Right cardiac atrium (tissue), 5 donors: ENCODE results near the gene POLR3E. TPM values are rescaled to one million over a fixed set of nuclear protein-coding genes. Genes with fewer than 3 reads are reported as not detected.
"Not testable (repeated sequence)": the region's sequence is repeated elsewhere in the genome, so short reads cannot be mapped to it uniquely, and the experiment has no call there.

ENCODE experiments used
- ATAC-seq, 2 donors: fragments of 200-7000 bp; cut with Tn5 transposase; one replicate each; pipeline versions ENCODE4 v1.8.0 to v1.9.1; 2020; ENCODE audit warnings: moderate library complexity in 2 of 2, mild to moderate bottlenecking in 1 of 2
- DNase-seq, 3 donors: peaks; one replicate each; pipeline ENCODE4 v3.0.0-alpha.2; 2020
- H3K27ac ChIP-seq: one replicate; pipeline ENCODE4 v1.5.1; 2013; ENCODE audit warnings: mild to moderate bottlenecking, low read length, control low read depth, moderate library complexity
- H3K27me3 ChIP-seq: one replicate; pipeline ENCODE4 v1.6.1; 2013; ENCODE audit not compliant: control insufficient read depth, insufficient read depth
- H3K4me1 ChIP-seq: one replicate; pipeline ENCODE4 v1.6.1; 2013; ENCODE audit warnings: low read length; ENCODE audit not compliant: control insufficient read depth, insufficient read depth
- H3K4me3 ChIP-seq: one replicate; pipeline ENCODE4 v1.5.1; 2013; ENCODE audit warnings: low read length, control low read depth
- H3K9me3 ChIP-seq: one replicate; pipeline ENCODE4 v1.6.1; 2013; ENCODE audit warnings: low read length; ENCODE audit not compliant: control insufficient read depth
- WGBS: extraction: QIAGEN DNeasy Blood & Tissue Kit; methylation state at CpG from one replicate; pipeline ENCODE4 v1.1.7; 2013; 5-methylcytosine and 5-hydroxymethylcytosine counted together
- intact Hi-C, 4 donors: fragments of 100-400 bp; cut with DNase I; formaldehyde crosslinking; loops; one replicate each; pipeline versions ENCODE4 v1.11.0 to v1.14.0; 2022 to 2023
- polyA plus RNA-seq: library from polyadenylated mRNA; stranded (reverse); fragments of 200-250 nt; gene quantifications from one replicate; pipeline ENCODE4 v1.2.3, GENCODE V29; 2013
- total RNA-seq, 4 donors: library from RNA; stranded (reverse); fragmentation: NEBNext Ultra II Directional; extraction: Animal tissue kit (Norgen Biotek cat#: 25700); gene quantifications; one replicate each; pipeline ENCODE4 v1.2.1, GENCODE V29; 2021
- donor health status: healthy with polysubstance abuse.
- donor health status: DM: no; HTN: yes; CAD: no.
- donor health status: DM: no; HTN: no; CAD: no.
- donor health status: DM: no; HTN: yes; CAD: no; lungs with severe emphysema.
- donor health status: DM: yes; HTN: yes; CAD: no.

Gene POLR3E
- total and polyA plus RNA-seq, 5 donors = 15.4 to 33.5 (median 32.6) TPM

DNA sequence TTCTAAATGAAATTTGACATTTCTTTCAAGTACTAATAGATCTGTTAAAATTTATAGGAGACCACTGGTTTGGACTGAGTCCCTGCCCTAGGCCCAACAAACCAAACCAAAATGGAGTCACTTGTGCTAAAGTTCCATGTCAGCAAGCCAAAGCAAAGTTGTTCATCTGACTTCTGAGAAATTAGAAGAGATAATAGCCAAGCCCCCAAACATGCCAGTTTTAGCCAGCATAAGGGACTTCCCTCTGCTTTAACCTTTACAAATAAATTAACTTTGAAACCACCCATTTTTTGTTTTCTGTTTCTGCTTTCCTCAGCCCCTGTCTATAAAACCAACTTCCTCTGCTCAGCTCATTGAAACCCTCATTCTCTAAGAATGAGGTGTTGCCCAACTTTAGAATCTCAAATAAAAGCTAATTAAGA lies 58.3 kb downstream of the POLR3E start:
- intact Hi-C loops = no loop called here
- H3K27ac ChIP-seq = no peak overlapping the region
- DNase-seq = no peak
- no peaks in the 10 kb centered on the region for H3K9me3 ChIP-seq
- no peaks in the 10 kb centered on the region for H3K27me3 ChIP-seq
- ATAC-seq = no peak
- peaks cover 5% of the 10 kb centered on the region for H3K4me1 ChIP-seq
- no peak overlapping the region for H3K4me3 ChIP-seq

- no peak overlapping the region for H3K27ac ChIP-seq
- WGBS = 91% methylated on average over 7 of the region's 7 CpGs
- H3K27me3 ChIP-seq = no peaks in the 10 kb centered on the region
- peaks cover 5% of the 10 kb centered on the region for H3K4me1 ChIP-seq
- ATAC-seq (no peak), DNase-seq (no peak)
- H3K9me3 ChIP-seq = no peaks in the 10 kb centered on the region
- no peak overlapping the region for H3K4me3 ChIP-seq
- intact Hi-C loops = no loop called here
Measured at GRCh38 chr16:22356930-22357634, 59.9 kb downstream of the POLR3E start.

- 51% methylated on average over 1 of the region's 1 CpG for WGBS
- H3K27ac ChIP-seq = no peak overlapping the region
- no peaks in the 10 kb centered on the region for H3K27me3 ChIP-seq
- intact Hi-C loops = no loop called here
- H3K9me3 ChIP-seq = no peaks in the 10 kb centered on the region
- H3K4me3 ChIP-seq = no peak overlapping the region
- no peak for DNase-seq
- H3K4me1 ChIP-seq = peaks cover 5% of the 10 kb centered on the region
- no peak for ATAC-seq
Measured at GRCh38 chr16:22357635-22357971, 60.4 kb downstream of the POLR3E start.

GRCh38 chr16:22358000-22358399 lies 60.8 kb downstream of the POLR3E start:
- WGBS = 89% methylated on average over 1 of the region's 1 CpG
- no peaks in the 10 kb centered on the region for H3K9me3 ChIP-seq
- no peak overlapping the region for H3K27ac ChIP-seq
- H3K4me1 ChIP-seq = peaks cover 5% of the 10 kb centered on the region
- intact Hi-C loops = no loop called here
- ATAC-seq (no peak), DNase-seq (no peak)
- H3K27me3 ChIP-seq = no peaks in the 10 kb centered on the region
- H3K4me3 ChIP-seq = no peak overlapping the region

GRCh38 chr16:22359679-22360078 lies 62.5 kb downstream of the POLR3E start:
- no peaks in the 10 kb centered on the region for H3K27me3 ChIP-seq
- intact Hi-C loops = no loop called here
- H3K4me3 ChIP-seq = no peak overlapping the region
- no peak for ATAC-seq
- DNase-seq = no peak
- H3K4me1 ChIP-seq = peaks cover 2% of the 10 kb centered on the region
- no peaks in the 10 kb centered on the region for H3K9me3 ChIP-seq
- H3K27ac ChIP-seq = no peak overlapping the region

- no peak overlapping the region for H3K4me3 ChIP-seq
- DNase-seq (no peak), ATAC-seq (no peak)
- no peak overlapping the region for H3K27ac ChIP-seq
- H3K4me1 ChIP-seq = peaks cover 2% of the 10 kb centered on the region
- H3K9me3 ChIP-seq = no peaks in the 10 kb centered on the region
- H3K27me3 ChIP-seq = no peaks in the 10 kb centered on the region
- 89% methylated on average over 8 of the region's 8 CpGs for WGBS
- intact Hi-C loops = no loop called here
Measured at GRCh38 chr16:22360963-22361659, 63.9 kb downstream of the POLR3E start.

- Histone ChIP-seq H3K4me3 (no peak overlapping the region), H3K27ac (no peak overlapping the region), H3K27me3 (no peaks in the 10 kb centered on the region), H3K4me1 (peaks cover 3% of the 10 kb centered on the region), H3K9me3 (no peaks in the 10 kb centered on the region)
- DNase-seq (no peak), ATAC-seq (no peak)
- 92% methylated on average over 2 of the region's 2 CpGs for WGBS
- intact Hi-C loops = no loop called here
Measured at GRCh38 chr16:22364241-22364640, 67.0 kb downstream of the POLR3E start.

- Histone ChIP-seq H3K4me1 (peaks cover 3% of the 10 kb centered on the region), H3K27me3 (no peaks in the 10 kb centered on the region), H3K27ac (no peak overlapping the region), H3K9me3 (no peaks in the 10 kb centered on the region), H3K4me3 (no peak overlapping the region)
- intact Hi-C loops = no loop called here
- ATAC-seq = no peak
- 100% methylated on average over 2 of the region's 2 CpGs for WGBS
- DNase-seq = no peak
Measured at GRCh38 chr16:22366371-22366770, 69.2 kb downstream of the POLR3E start.

DNA sequence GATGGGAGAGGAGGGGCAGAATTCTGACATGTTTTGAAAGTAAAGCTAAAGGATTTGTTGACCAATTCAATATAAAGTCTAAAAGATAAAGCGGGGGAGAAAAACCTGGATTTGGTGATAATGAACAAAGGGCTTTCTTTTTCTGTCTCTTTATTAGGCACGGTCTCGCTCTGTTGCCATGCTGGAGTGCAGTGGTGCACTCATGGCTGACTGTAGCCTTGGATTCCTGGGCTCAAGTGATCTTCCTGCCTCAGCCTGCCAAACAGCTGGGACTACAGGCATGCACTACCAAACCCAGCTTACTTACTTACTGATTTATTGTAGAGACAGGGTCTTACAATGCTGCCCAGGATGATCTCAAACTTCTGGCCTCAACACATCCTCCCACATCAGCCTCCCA lies 69.7 kb downstream of the POLR3E start:
- no peak for ATAC-seq
- Histone ChIP-seq H3K27me3 (no peaks in the 10 kb centered on the region), H3K9me3 (no peaks in the 10 kb centered on the region), H3K4me3 (no peak overlapping the region), H3K4me1 (peaks cover 3% of the 10 kb centered on the region), H3K27ac (no peak overlapping the region)
- no peak for DNase-seq
- WGBS = 96% methylated on average over 3 of the region's 3 CpGs
- intact Hi-C loops = no loop called here

DNA sequence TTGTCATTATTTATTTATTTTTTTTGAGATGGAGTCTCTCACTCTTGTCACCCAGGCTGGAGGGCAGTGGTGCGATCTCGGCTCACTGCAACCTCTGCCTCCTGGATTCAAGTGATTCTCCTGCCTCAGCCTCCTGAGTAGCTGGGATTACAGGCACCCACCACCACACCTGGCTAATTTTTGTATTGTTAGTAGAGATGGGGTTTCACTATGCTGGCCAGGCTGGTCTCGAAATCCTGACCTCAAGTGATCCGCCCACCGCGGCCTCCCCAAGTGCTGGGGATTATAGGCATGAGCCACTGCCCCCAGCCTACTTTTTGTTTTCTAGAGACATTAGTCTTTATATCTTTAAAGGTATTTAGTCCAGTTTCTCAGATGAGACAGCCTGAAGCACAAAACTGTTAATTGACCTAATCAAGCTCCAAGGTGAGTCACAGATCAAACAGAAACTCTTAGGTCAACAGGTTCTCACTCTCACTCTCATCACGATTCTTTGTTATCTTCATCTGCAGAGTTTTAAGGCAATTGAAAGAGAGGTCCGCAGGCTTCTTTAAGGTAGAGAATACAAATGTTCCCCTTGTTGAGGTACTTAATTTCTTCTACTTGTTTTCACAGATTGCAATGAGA lies 71.1 kb downstream of the POLR3E start:
- H3K4me1 ChIP-seq, ATAC-seq, DNase-seq, H3K9me3 ChIP-seq, H3K27me3 ChIP-seq, H3K4me3 ChIP-seq, H3K27ac ChIP-seq, intact Hi-C loops: not testable (repeated sequence)
- 94% methylated on average over 8 of the region's 8 CpGs for WGBS

DNA sequence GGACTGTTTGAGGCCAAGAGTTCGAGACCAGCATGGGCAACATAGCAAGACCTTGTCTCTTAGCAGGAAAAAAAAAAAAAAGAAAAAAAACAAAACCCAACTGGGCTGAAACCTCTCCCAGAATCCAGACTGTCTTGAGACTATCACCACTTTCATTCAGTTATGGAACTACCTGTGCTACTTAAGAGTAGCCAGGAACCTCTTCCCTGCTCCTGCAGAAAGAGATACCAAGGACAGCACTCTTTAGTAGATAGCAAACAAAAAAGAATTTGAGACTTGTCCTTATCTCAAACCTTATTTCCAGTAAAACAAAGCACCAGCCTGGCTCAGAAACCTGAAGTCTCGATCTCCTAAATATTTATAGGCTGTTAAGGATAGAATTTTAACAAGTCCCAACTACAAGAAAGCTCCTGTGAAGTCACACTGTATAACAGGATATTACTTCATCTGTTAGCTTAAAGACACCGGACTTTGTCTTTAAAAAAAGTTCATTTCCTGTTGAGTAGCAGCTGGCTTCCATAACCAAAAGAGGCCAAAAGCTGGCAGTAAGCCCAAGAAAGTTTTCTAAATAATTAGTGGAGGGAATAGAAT lies 72.1 kb downstream of the POLR3E start:
- H3K27ac ChIP-seq = peak overlapping the region; percentile 42
- intact Hi-C loops = no loop called here
- 41% methylated on average over 3 of the region's 3 CpGs for WGBS
- H3K9me3 ChIP-seq = no peaks in the 10 kb centered on the region
- H3K4me1 ChIP-seq = peaks cover 6% of the 10 kb centered on the region
- DNase-seq = no peak
- no peaks in the 10 kb centered on the region for H3K27me3 ChIP-seq
- ATAC-seq = peak in 1 of 2 donors; percentile 54
- H3K4me3 ChIP-seq = no peak overlapping the region
